HepG2 (cell line): ENCODE measurements around the gene TSSK3. TPM values are rescaled to one million over a fixed set of nuclear protein-coding genes. Genes with fewer than 3 reads are reported as not detected.

ENCODE experiments used
- ATAC-seq: fragments of 200-7000 bp; cut with Tn5 transposase; 3 replicates; pipeline ENCODE4 v1.9.1; 2020; ENCODE audit warnings: mild to moderate bottlenecking, moderate library complexity
- BruUV-seq: library from RNA; stranded (reverse); fragments of 400-500 nt; replicated peaks from 2 replicates; lab custom pipeline; 2021; lab: Mats Ljungman, UMichigan
- CTCF ChIA-PET: fragments of 300-600 bp; formaldehyde crosslinking; extraction: SDS; loops from one replicate; lab custom pipeline; 2021; ENCODE audit warnings: low total read pairs, inconsistent platforms, low intra/inter-chr PET ratio; lab: Yijun Ruan, JAX
- POLR2A ChIA-PET: fragments of 350-600 bp; sonication (Branson Sonifier 250); formaldehyde crosslinking; loops from one replicate; lab custom pipeline; 2020; ENCODE audit warnings: antibody characterized with exemption, inconsistent platforms; lab: Yijun Ruan, JAX
- DNase-seq: peaks from one replicate; pipeline ENCODE4 v3.0.0-alpha.2; 2015; ENCODE audit warnings: low spot score
- FAIRE-seq: peaks from 3 replicates; lab custom pipeline; 2011; peaks lifted over from hg19 to GRCh38; lab: Jason Lieb, UNC
- H2AFZ ChIP-seq: one replicate; pipeline ENCODE4 v1.6.1; 2011; ENCODE audit warnings: low read length, inconsistent platforms
- H3K27ac ChIP-seq: fragments of 300-600 bp; 3 replicates; pipeline ENCODE4 v1.8.0; 2011; ENCODE audit warnings: mixed run types, mild to moderate bottlenecking, mixed read lengths, low read length, inconsistent platforms; ENCODE audit not compliant: insufficient read depth; ENCODE audit errors: extremely low read length
- H3K27me3 ChIP-seq, 2 experiments: fragments of 200-600 bp in 1 of 2; 2 replicates in 1 of 2; 3 replicates in 1 of 2; pipeline versions ENCODE4 v1.6.0 to v1.8.0; 2011; ENCODE audit warnings: low read length in 2 of 2, mild to moderate bottlenecking in 2 of 2, moderate library complexity in 2 of 2, inconsistent platforms in 1 of 2; ENCODE audit not compliant: insufficient read depth in 2 of 2, control insufficient read depth in 1 of 2
- H3K36me3 ChIP-seq, 2 experiments: fragments of 200-600 bp in 1 of 2; replicated peaks in 1 of 2; 2 replicates in 1 of 2; 3 replicates in 1 of 2; pipeline versions ENCODE4 v1.5.1 to v1.8.0; 2011; ENCODE audit warnings: low read length in 2 of 2, inconsistent platforms in 1 of 2; ENCODE audit not compliant: insufficient read depth in 2 of 2, control insufficient read depth in 1 of 2
- H3K4me1 ChIP-seq: 2 replicates; pipeline ENCODE4 v1.5.1; 2012; ENCODE audit warnings: low read length, inconsistent platforms; ENCODE audit not compliant: insufficient read depth
- H3K4me2 ChIP-seq: 2 replicates; pipeline ENCODE4 v1.6.0; 2011; ENCODE audit warnings: low read depth, low read length, inconsistent platforms
- H3K4me3 ChIP-seq, 3 experiments: fragments of 200-600 bp in 1 of 3; sonication (generic), shearing (Covaris generic) in 1 of 3; replicated peaks in 1 of 3; 2 replicates each; pipeline ENCODE4 v1.5.1; 2011 to 2016; ENCODE audit warnings: low read length in 3 of 3, inconsistent platforms in 2 of 3, low read depth in 2 of 3, mild to moderate bottlenecking in 2 of 3, control low read depth in 1 of 3, mixed read lengths in 1 of 3; ENCODE audit not compliant: insufficient read depth in 1 of 3
- H3K79me2 ChIP-seq: one replicate; pipeline ENCODE4 v1.6.1; 2011; ENCODE audit warnings: low read length, inconsistent platforms; ENCODE audit not compliant: insufficient read depth
- H3K9ac ChIP-seq: 2 replicates; pipeline ENCODE4 v1.6.0; 2011; ENCODE audit warnings: mild to moderate bottlenecking, low read depth, low read length, inconsistent platforms; ENCODE audit not compliant: insufficient read depth
- H3K9me3 ChIP-seq: 2 replicates; pipeline ENCODE4 v1.5.1; 2012; ENCODE audit warnings: mild to moderate bottlenecking, low read length
- H4K20me1 ChIP-seq: 2 replicates; pipeline ENCODE4 v1.6.0; 2011; ENCODE audit warnings: inconsistent platforms, mild to moderate bottlenecking, low read length, moderate library complexity; ENCODE audit not compliant: insufficient read depth
- CBX2 ChIP-seq, 2 experiments: fragments of 200-600 bp in 1 of 2; sonication (generic); formaldehyde crosslinking in 1 of 2; IDR thresholded peaks; 2 replicates each; pipeline versions ENCODE4 v1.7.0 to v1.8.1; 2018 to 2022; ENCODE audit warnings: low read depth in 2 of 2, low read length in 1 of 2, mild to moderate bottlenecking in 1 of 2, missing genetic modification reagents in 1 of 2
- FOXO1 ChIP-seq: sonication (generic); formaldehyde crosslinking; IDR thresholded peaks from 2 replicates; pipeline ENCODE4 v1.4.0; 2020; ENCODE audit warnings: missing genetic modification reagents
- GATAD2A ChIP-seq: IDR thresholded peaks from 2 replicates; pipeline ENCODE4 v1.6.1; 2016
- GMEB1 ChIP-seq: sonication (generic); formaldehyde crosslinking; IDR thresholded peaks from 2 replicates; pipeline ENCODE4 v1.5.1; 2020; ENCODE audit warnings: missing genetic modification reagents, mild to moderate bottlenecking, borderline replicate concordance
- ISX ChIP-seq: sonication (generic); formaldehyde crosslinking; conservative IDR thresholded peaks from 2 replicates; pipeline ENCODE4 v1.5.0; 2020; ENCODE audit warnings: missing genetic modification reagents
- NFYB ChIP-seq: sonication (generic); formaldehyde crosslinking; IDR thresholded peaks from 2 replicates; pipeline ENCODE4 v1.4.0; 2020; ENCODE audit warnings: missing genetic modification reagents
- POLR2A ChIP-seq, 2 experiments: IDR thresholded peaks; 2 replicates each; pipeline ENCODE4 v1.6.1; 2011; ENCODE audit warnings: low read depth in 2 of 2, low read length in 2 of 2, mild to moderate bottlenecking in 1 of 2, moderate library complexity in 1 of 2; ENCODE audit not compliant: insufficient read depth in 1 of 2
- SP5 ChIP-seq: IDR thresholded peaks from 2 replicates; pipeline ENCODE4 v1.6.1; 2016; ENCODE audit warnings: low read depth, borderline replicate concordance
- TIGD3 ChIP-seq: sonication (generic); formaldehyde crosslinking; IDR thresholded peaks from 2 replicates; pipeline ENCODE4 v1.5.1; 2020; ENCODE audit warnings: mild to moderate bottlenecking, missing genetic modification reagents, borderline replicate concordance
- ZKSCAN1 ChIP-seq: fragments of 150-350 bp; IDR thresholded peaks from 2 replicates; pipeline ENCODE4 v1.6.1; 2014; ENCODE audit warnings: low read length
- ZNF124 ChIP-seq: sonication (generic); formaldehyde crosslinking; IDR thresholded peaks from 2 replicates; pipeline ENCODE4 v1.4.0; 2020; ENCODE audit warnings: missing genetic modification reagents
- ZNF232 ChIP-seq: sonication (generic); formaldehyde crosslinking; IDR thresholded peaks from 2 replicates; pipeline ENCODE4 v1.4.0; 2020; ENCODE audit warnings: missing genetic modification reagents, borderline replicate concordance
- ZNF687 ChIP-seq: sonication (generic); formaldehyde crosslinking; IDR thresholded peaks from 2 replicates; pipeline ENCODE4 v1.5.1; 2020; ENCODE audit warnings: mild to moderate bottlenecking, missing genetic modification reagents, moderate library complexity
- WGBS: methylation state at CpG from one replicate; pipeline ENCODE4 v1.1.6; 2017; ENCODE audit warnings: low lambda C conversion rate; 5-methylcytosine and 5-hydroxymethylcytosine counted together
- in situ Hi-C: cut with HindIII; loops from 2 replicates; pipeline ENCODE4 v1.10.0; 2017; ENCODE audit warnings: low pct_unique_long_range_greater_than_20kb; ENCODE audit not compliant: extremely low pct_ligation_motif_present
- intact Hi-C: fragments of 100-400 bp; cut with micrococcal nuclease; formaldehyde crosslinking; loops from one replicate; pipeline ENCODE4 v1.10.0; 2022; ENCODE audit not compliant: unreplicated experiment
- polyA plus RNA-seq, 8 experiments: library from polyadenylated mRNA; depleted of rRNA in 3 of 8; stranded (reverse) in 7 of 8; unstranded in 1 of 8; fragments of >200 nt; fragmentation: Illumina TruSeq in 4 of 8; extraction: Trizol in 4 of 8; gene quantifications; 2 replicates each; pipeline versions ENCODE4 v1.2.1 to v1.2.3, GENCODE V29; 2011 to 2016; ENCODE audit warnings: low read depth in 4 of 8, missing spikeins in 1 of 8, mixed read lengths in 1 of 8; ENCODE audit not compliant: insufficient read depth in 1 of 8
- total RNA-seq, 5 experiments: library from RNA; depleted of rRNA; stranded (reverse); fragments of >200 nt; fragmentation: Illumina TruSeq; extraction: Trizol; gene quantifications; 2 replicates each; pipeline ENCODE4 v1.2.3, GENCODE V29; 2016; ENCODE audit warnings: low read depth in 1 of 5
- TF ChIP-seq, protein P1 (sequence below), 2 experiments: fragments of 450-650 bp in 1 of 2; sonication (generic) in 1 of 2; formaldehyde crosslinking; IDR thresholded peaks; 2 replicates each; pipeline versions ENCODE4 v1.5.0 to v1.8.0; 2020 to 2022; ENCODE audit warnings: mild to moderate bottlenecking in 1 of 2, missing genetic modification reagents in 1 of 2

Gene TSSK3
- total and polyA plus RNA-seq, 2 of the 13 experiments (the other 11 are each of a cell fraction or from before 2014, with no cell fraction given), result 1.0 to 1.1 TPM

- TF ChIP-seq GMEB1 (CRISPR knock-in tag) (no peak), ISX (CRISPR knock-in tag) (no peak)
Measured at GRCh38 chr1:32411261-32411660, 48.9 kb downstream of the TSSK3 start (continued).

GRCh38 chr1:32413507-32414185 lies 51.3 kb downstream of the TSSK3 start:
- no peak overlapping the region for H3K27ac ChIP-seq
- H3K9me3 ChIP-seq, result no peaks in the 10 kb centered on the region
- peaks cover 25% of the 10 kb centered on the region for H3K4me1 ChIP-seq
- CTCF ChIA-PET, result interaction anchor here (1.6 to 2.3 kb wide), 3 partner anchors 13 to 198 kb away, joined by 4 to 39 read pairs (median 11); no protein-coding TSS in a partner anchor
- 16% methylated on average over 10 of the region's 10 CpGs for WGBS
- no peaks in the 10 kb centered on the region for H4K20me1 ChIP-seq
- peak; percentile 99 for FAIRE-seq
- no peak overlapping the region for H3K9ac ChIP-seq
- in situ Hi-C loops (loop anchor here (10.0 kb wide), 1 partner anchor 199 kb away; no protein-coding TSS in a partner anchor), intact Hi-C loops (loop anchor here (1.0 to 2.0 kb wide), 2 partner anchors 12 to 201 kb away; no protein-coding TSS in a partner anchor)
- peaks cover 2 to 5% of the 10 kb centered on the region in 2 experiments; a peak in 2 of 5 replicates for H3K27me3 ChIP-seq
- peak overlapping the region; percentile 55 for H3K4me2 ChIP-seq
- H3K36me3 ChIP-seq, result no peaks in the 10 kb centered on the region
- POLR2A ChIA-PET, result no interaction called here
- BruUV-seq, result no TSS peak
- peak; percentile 83 for DNase-seq
- peak overlapping the region in 1 of 3 experiments; percentile 31; a peak in 2 of 6 replicates for H3K4me3 ChIP-seq
- peak overlapping the region; percentile 1 for H2AFZ ChIP-seq
- ATAC-seq, result peak; percentile 98
- H3K79me2 ChIP-seq, result no peaks in the 10 kb centered on the region
- TF ChIP-seq POLR2A (IDR thresholded peaks at IDR 0.05; ENCODE audit: insufficient read depth in 1 of 2, low read depth in 2 of 2, low read length in 2 of 2) (no peak), TIGD3 (CRISPR knock-in tag) (no peak), SP5 (CRISPR knock-in tag) (no peak), CBX2 (IDR thresholded peaks at IDR 0.05; ENCODE audit: low read depth, low read length) (no peak), CBX2 (CRISPR knock-in tag; IDR thresholded peaks at IDR 0.05; ENCODE audit: low read depth) (no peak), ZNF124 (CRISPR knock-in tag) (no peak), ZNF232 (CRISPR knock-in tag) (no peak), ZNF687 (no peak), NFYB (CRISPR knock-in tag) (no peak), ZKSCAN1 (no peak), FOXO1 (no peak), GATAD2A (CRISPR knock-in tag) (peak; percentile 52; the same call in 1 of the 2 replicates)
- TF ChIP-seq, protein P1, sequence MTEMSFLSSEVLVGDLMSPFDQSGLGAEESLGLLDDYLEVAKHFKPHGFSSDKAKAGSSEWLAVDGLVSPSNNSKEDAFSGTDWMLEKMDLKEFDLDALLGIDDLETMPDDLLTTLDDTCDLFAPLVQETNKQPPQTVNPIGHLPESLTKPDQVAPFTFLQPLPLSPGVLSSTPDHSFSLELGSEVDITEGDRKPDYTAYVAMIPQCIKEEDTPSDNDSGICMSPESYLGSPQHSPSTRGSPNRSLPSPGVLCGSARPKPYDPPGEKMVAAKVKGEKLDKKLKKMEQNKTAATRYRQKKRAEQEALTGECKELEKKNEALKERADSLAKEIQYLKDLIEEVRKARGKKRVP (CRISPR knock-in tag; IDR thresholded peaks at IDR 0.05), result no peak
